HCT116 (cell line): ENCODE measurements around the gene CAMKK1. TPM values are rescaled to one million over a fixed set of nuclear protein-coding genes. Genes with fewer than 3 reads are reported as not detected.

Source experiments
- ATAC-seq: fragments of 200-7000 bp; cut with Tn5 transposase; 2 replicates; pipeline ENCODE4 v1.9.1; 2020; ENCODE audit warnings: mild to moderate bottlenecking, moderate library complexity
- BruUV-seq: library from RNA; stranded (reverse); fragments of 400-500 nt; replicated peaks from 2 replicates; lab custom pipeline; 2021; lab: Mats Ljungman, UMichigan
- CTCF ChIA-PET: fragments of 300-600 bp; sonication (Branson Sonifier 250); formaldehyde crosslinking; loops from one replicate; lab custom pipeline; 2021; ENCODE audit warnings: antibody characterized with exemption; lab: Charles Lee
- POLR2A ChIA-PET: fragments of 300-600, 350-600 bp; sonication (Branson Sonifier 250); formaldehyde crosslinking; loops from one replicate; lab custom pipeline; 2021; ENCODE audit warnings: antibody characterized with exemption; lab: Charles Lee
- RAD21 ChIA-PET, 2 experiments: fragments of 300-600 bp; sonication (Branson Sonifier 250); formaldehyde crosslinking; loops; one replicate each; lab custom pipeline; 2023; ENCODE audit warnings: low total read pairs in 2 of 2; ENCODE audit not compliant: uncharacterized antibody in 2 of 2, unreplicated experiment in 2 of 2, low non-redundant PET in 1 of 2; lab: Charles Lee
- DNase-seq: peaks from one replicate; pipeline ENCODE4 v3.0.0-alpha.2; 2010; ENCODE audit warnings: low read depth, low spot score
- H2AFZ ChIP-seq: fragments of 200-600 bp; shearing (Covaris generic), sonication (generic); 2 replicates; pipeline ENCODE4 v1.6.1; 2017; ENCODE audit warnings: low read depth, mixed run types, mixed read lengths, antibody characterized with exemption, low read length; ENCODE audit not compliant: poor library complexity, severe bottlenecking
- H3K27ac ChIP-seq: 2 replicates; pipeline ENCODE4 v1.5.1; 2012; ENCODE audit warnings: low read depth, low read length
- H3K27me3 ChIP-seq: fragments of 200-600 bp; sonication (generic); 2 replicates; pipeline ENCODE4 v1.6.1; 2016; ENCODE audit warnings: mixed run types, low read length, mixed read lengths; ENCODE audit not compliant: insufficient read depth
- H3K36me3 ChIP-seq, 2 experiments: fragments of 200-500 bp in 1 of 2; fragments of 200-600 bp in 1 of 2; sonication (Bioruptor generic) in 1 of 2; sonication (generic) in 1 of 2; 2 replicates each; pipeline versions ENCODE4 v1.5.1 to v1.6.1; 2014 to 2016; ENCODE audit warnings: low read length in 2 of 2, inconsistent platforms in 1 of 2, mixed read lengths in 1 of 2, mixed run types in 1 of 2; ENCODE audit not compliant: insufficient read depth in 2 of 2, control insufficient read depth in 1 of 2
- H3K4me1 ChIP-seq, 2 experiments: fragments of 200-600 bp in 1 of 2; sonication (generic) in 1 of 2; 2 replicates each; pipeline versions ENCODE4 v1.5.1 to v1.6.1; 2012 to 2017; ENCODE audit warnings: low read length in 2 of 2, inconsistent platforms in 1 of 2, mild to moderate bottlenecking in 1 of 2, mixed read lengths in 1 of 2, mixed run types in 1 of 2, moderate library complexity in 1 of 2; ENCODE audit not compliant: insufficient read depth in 2 of 2, control insufficient read depth in 1 of 2
- H3K4me2 ChIP-seq: fragments of 200-600 bp; sonication (generic); 2 replicates; pipeline ENCODE4 v1.6.1; 2017; ENCODE audit warnings: mixed run types, low read length, mixed read lengths
- H3K4me3 ChIP-seq, 2 experiments: fragments of 200-600 bp in 1 of 2; sonication (generic) in 1 of 2; replicated peaks in 1 of 2; 2 replicates each; pipeline ENCODE4 v1.5.1; 2011 to 2016; ENCODE audit warnings: low read length in 2 of 2, control low read depth in 1 of 2, low read depth in 1 of 2, mild to moderate bottlenecking in 1 of 2, mixed read lengths in 1 of 2, mixed run types in 1 of 2
- H3K79me2 ChIP-seq: fragments of 200-600 bp; sonication (generic); 2 replicates; pipeline ENCODE4 v1.6.1; 2017; ENCODE audit warnings: mild to moderate bottlenecking, mixed run types, low read length, moderate library complexity, mixed read lengths; ENCODE audit not compliant: insufficient read depth
- H3K9ac ChIP-seq: fragments of 200-600 bp; sonication (generic); 2 replicates; pipeline ENCODE4 v1.6.1; 2016; ENCODE audit warnings: low read length, mixed read lengths
- H3K9me2 ChIP-seq: fragments of 200-600 bp; sonication (generic), shearing (Covaris generic); 2 replicates; pipeline ENCODE4 v1.6.1; 2017; ENCODE audit warnings: mixed run types, mild to moderate bottlenecking, moderate library complexity; ENCODE audit not compliant: insufficient read depth
- H3K9me3 ChIP-seq, 2 experiments: fragments of 200-500 bp in 1 of 2; fragments of 200-600 bp in 1 of 2; sonication (Bioruptor generic) in 1 of 2; sonication (generic) in 1 of 2; 2 replicates each; pipeline ENCODE4 v1.6.1; 2014 to 2017; ENCODE audit warnings: low read length in 2 of 2, mixed read lengths in 2 of 2, inconsistent platforms in 1 of 2, low read depth in 1 of 2, mild to moderate bottlenecking in 1 of 2, mixed run types in 1 of 2, moderate library complexity in 1 of 2; ENCODE audit not compliant: control insufficient read depth in 1 of 2, insufficient read depth in 1 of 2
- H4K20me1 ChIP-seq: fragments of 200-600 bp; sonication (generic), shearing (Covaris generic); 2 replicates; pipeline ENCODE4 v1.6.1; 2017; ENCODE audit warnings: mixed run types, mild to moderate bottlenecking, moderate library complexity; ENCODE audit not compliant: insufficient read depth
- CBX3 ChIP-seq: IDR thresholded peaks from 2 replicates; pipeline ENCODE4 v1.6.1; 2012; ENCODE audit warnings: low read depth
- ELF1 ChIP-seq: IDR thresholded peaks from 2 replicates; pipeline ENCODE4 v1.6.1; 2012; ENCODE audit warnings: low read depth, borderline replicate concordance
- EZH2 ChIP-seq: fragments of 200-600 bp; sonication (generic); IDR thresholded peaks from 2 replicates; pipeline ENCODE4 v1.6.1; 2017; ENCODE audit warnings: antibody characterized with exemption, mixed run types
- EZH2phosphoT487 ChIP-seq: fragments of 200-600 bp; IDR thresholded peaks from 2 replicates; pipeline ENCODE4 v1.6.1; 2018; ENCODE audit warnings: antibody characterized with exemption, borderline replicate concordance
- FOSL1 ChIP-seq: IDR thresholded peaks from 2 replicates; pipeline ENCODE4 v1.6.1; 2012; ENCODE audit warnings: low read depth
- POLR2AphosphoS5 ChIP-seq: IDR thresholded peaks from 2 replicates; pipeline ENCODE4 v1.6.1; 2011; ENCODE audit warnings: mild to moderate bottlenecking, low read depth, low read length, moderate library complexity
- RAD21 ChIP-seq: IDR thresholded peaks from 2 replicates; pipeline ENCODE4 v1.6.1; 2012; ENCODE audit warnings: low read depth, mild to moderate bottlenecking
- SIN3A ChIP-seq: IDR thresholded peaks from 2 replicates; pipeline ENCODE4 v1.6.1; 2012; ENCODE audit warnings: low read depth
- SP1 ChIP-seq: IDR thresholded peaks from 2 replicates; pipeline ENCODE4 v1.6.1; 2012; ENCODE audit warnings: low read depth
- YY1 ChIP-seq: IDR thresholded peaks from 2 replicates; pipeline ENCODE4 v1.6.1; 2011; ENCODE audit warnings: low read length, low read depth, moderate library complexity, mild to moderate bottlenecking; ENCODE audit not compliant: insufficient replicate concordance; ENCODE audit errors: extremely low read depth
- intact Hi-C: fragments of 100-400 bp; cut with micrococcal nuclease; formaldehyde crosslinking; loops from 2 replicates; pipeline ENCODE4 v1.10.0; 2022
- total RNA-seq: library from RNA; stranded (reverse); gene quantifications from one replicate; pipeline ENCODE4 v1.2.1, GENCODE V29; 2021; ENCODE audit not compliant: unreplicated experiment
- TF ChIP-seq, protein P1 (sequence below): IDR thresholded peaks from 2 replicates; pipeline ENCODE4 v1.6.1; 2011; ENCODE audit warnings: mild to moderate bottlenecking, low read length, moderate library complexity; ENCODE audit not compliant: insufficient replicate concordance; ENCODE audit errors: extremely low read depth
- TF ChIP-seq, protein P2 (sequence below), 3 experiments: fragments of 200-600 bp in 1 of 3; sonication (generic) in 1 of 3; IDR thresholded peaks in 2 of 3; conservative IDR thresholded peaks in 1 of 3; 2 replicates each; pipeline ENCODE4 v1.5.1; 2012 to 2017; ENCODE audit warnings: low read depth in 2 of 3, low read length in 2 of 3, antibody characterized with exemption in 1 of 3, borderline replicate concordance in 1 of 3, control low read depth in 1 of 3, mild to moderate bottlenecking in 1 of 3, mixed read lengths in 1 of 3, mixed run types in 1 of 3, moderate library complexity in 1 of 3; ENCODE audit not compliant: insufficient read depth in 1 of 3
- TF ChIP-seq, protein P3 (sequence below): IDR thresholded peaks from 2 replicates; pipeline ENCODE4 v1.6.1; 2012; ENCODE audit warnings: low read depth
- TF ChIP-seq, protein P4 (sequence below): IDR thresholded peaks from 2 replicates; pipeline ENCODE4 v1.6.1; 2012

The CAMKK1 gene
- total RNA-seq, 1 experiment from 2014 or later: 10.6 TPM

DNA sequence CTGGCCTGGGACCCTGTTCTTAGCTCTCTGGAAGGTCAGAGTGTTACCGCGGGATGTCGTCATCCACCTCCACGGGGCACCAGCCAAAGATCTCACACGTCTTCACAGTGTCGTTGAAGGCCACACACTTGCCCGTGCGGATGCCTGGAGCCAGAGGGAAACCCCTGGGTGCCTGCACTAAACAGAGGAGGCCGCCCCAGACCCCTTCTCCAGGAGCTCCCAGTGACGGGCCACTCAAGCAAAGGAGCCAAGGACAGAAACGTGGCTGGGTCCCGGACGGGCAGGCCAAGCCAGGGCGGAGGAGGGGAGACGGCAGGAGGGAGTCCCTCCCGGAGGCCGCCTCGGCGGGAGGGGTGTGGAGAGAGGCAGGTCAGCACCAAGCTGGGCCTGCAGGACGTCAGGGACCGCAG lies 11.0 kb upstream of the CAMKK1 start:
- TF ChIP-seq POLR2AphosphoS5: no peak
- TF ChIP-seq YY1: no peak
- no peak for TF ChIP-seq SP1
- TF ChIP-seq, protein P1, sequence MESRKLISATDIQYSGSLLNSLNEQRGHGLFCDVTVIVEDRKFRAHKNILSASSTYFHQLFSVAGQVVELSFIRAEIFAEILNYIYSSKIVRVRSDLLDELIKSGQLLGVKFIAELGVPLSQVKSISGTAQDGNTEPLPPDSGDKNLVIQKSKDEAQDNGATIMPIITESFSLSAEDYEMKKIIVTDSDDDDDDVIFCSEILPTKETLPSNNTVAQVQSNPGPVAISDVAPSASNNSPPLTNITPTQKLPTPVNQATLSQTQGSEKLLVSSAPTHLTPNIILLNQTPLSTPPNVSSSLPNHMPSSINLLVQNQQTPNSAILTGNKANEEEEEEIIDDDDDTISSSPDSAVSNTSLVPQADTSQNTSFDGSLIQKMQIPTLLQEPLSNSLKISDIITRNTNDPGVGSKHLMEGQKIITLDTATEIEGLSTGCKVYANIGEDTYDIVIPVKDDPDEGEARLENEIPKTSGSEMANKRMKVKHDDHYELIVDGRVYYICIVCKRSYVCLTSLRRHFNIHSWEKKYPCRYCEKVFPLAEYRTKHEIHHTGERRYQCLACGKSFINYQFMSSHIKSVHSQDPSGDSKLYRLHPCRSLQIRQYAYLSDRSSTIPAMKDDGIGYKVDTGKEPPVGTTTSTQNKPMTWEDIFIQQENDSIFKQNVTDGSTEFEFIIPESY: no peak
- TF ChIP-seq RAD21: no peak
- TF ChIP-seq, protein P2, sequence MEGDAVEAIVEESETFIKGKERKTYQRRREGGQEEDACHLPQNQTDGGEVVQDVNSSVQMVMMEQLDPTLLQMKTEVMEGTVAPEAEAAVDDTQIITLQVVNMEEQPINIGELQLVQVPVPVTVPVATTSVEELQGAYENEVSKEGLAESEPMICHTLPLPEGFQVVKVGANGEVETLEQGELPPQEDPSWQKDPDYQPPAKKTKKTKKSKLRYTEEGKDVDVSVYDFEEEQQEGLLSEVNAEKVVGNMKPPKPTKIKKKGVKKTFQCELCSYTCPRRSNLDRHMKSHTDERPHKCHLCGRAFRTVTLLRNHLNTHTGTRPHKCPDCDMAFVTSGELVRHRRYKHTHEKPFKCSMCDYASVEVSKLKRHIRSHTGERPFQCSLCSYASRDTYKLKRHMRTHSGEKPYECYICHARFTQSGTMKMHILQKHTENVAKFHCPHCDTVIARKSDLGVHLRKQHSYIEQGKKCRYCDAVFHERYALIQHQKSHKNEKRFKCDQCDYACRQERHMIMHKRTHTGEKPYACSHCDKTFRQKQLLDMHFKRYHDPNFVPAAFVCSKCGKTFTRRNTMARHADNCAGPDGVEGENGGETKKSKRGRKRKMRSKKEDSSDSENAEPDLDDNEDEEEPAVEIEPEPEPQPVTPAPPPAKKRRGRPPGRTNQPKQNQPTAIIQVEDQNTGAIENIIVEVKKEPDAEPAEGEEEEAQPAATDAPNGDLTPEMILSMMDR (IDR thresholded peaks at IDR 0.05 in 2 of 3, conservative IDR thresholded peaks at IDR 0.05 in 1 of 3; ENCODE audit: borderline replicate concordance in 1 of 3, insufficient read depth in 1 of 3, low read depth in 2 of 3, low read length in 2 of 3): no peak
- TF ChIP-seq EZH2: no peak
- no peak for TF ChIP-seq EZH2phosphoT487
- no peak for TF ChIP-seq SIN3A
- TF ChIP-seq FOSL1: no peak
- TF ChIP-seq, protein P3, sequence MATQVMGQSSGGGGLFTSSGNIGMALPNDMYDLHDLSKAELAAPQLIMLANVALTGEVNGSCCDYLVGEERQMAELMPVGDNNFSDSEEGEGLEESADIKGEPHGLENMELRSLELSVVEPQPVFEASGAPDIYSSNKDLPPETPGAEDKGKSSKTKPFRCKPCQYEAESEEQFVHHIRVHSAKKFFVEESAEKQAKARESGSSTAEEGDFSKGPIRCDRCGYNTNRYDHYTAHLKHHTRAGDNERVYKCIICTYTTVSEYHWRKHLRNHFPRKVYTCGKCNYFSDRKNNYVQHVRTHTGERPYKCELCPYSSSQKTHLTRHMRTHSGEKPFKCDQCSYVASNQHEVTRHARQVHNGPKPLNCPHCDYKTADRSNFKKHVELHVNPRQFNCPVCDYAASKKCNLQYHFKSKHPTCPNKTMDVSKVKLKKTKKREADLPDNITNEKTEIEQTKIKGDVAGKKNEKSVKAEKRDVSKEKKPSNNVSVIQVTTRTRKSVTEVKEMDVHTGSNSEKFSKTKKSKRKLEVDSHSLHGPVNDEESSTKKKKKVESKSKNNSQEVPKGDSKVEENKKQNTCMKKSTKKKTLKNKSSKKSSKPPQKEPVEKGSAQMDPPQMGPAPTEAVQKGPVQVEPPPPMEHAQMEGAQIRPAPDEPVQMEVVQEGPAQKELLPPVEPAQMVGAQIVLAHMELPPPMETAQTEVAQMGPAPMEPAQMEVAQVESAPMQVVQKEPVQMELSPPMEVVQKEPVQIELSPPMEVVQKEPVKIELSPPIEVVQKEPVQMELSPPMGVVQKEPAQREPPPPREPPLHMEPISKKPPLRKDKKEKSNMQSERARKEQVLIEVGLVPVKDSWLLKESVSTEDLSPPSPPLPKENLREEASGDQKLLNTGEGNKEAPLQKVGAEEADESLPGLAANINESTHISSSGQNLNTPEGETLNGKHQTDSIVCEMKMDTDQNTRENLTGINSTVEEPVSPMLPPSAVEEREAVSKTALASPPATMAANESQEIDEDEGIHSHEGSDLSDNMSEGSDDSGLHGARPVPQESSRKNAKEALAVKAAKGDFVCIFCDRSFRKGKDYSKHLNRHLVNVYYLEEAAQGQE: no peak
- TF ChIP-seq, protein P4, sequence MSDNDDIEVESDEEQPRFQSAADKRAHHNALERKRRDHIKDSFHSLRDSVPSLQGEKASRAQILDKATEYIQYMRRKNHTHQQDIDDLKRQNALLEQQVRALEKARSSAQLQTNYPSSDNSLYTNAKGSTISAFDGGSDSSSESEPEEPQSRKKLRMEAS: no peak
- TF ChIP-seq CBX3: no peak
- no peak for TF ChIP-seq ELF1
- ATAC-seq (no peak), DNase-seq (no peak)
- Histone ChIP-seq H3K4me3 (no peak overlapping the region), H2AFZ (no peak overlapping the region), H3K4me2 (no peak overlapping the region), H3K27me3 (no peaks in the 10 kb centered on the region), H3K9ac (no peak overlapping the region), H3K9me2 (no peaks in the 10 kb centered on the region), H3K9me3 (no peaks in the 10 kb centered on the region), H3K27ac (no peak overlapping the region), H3K4me1 (no peaks in the 10 kb centered on the region), H4K20me1 (no peaks in the 10 kb centered on the region), H3K79me2 (no peaks in the 10 kb centered on the region), H3K36me3 (no peaks in the 10 kb centered on the region)
- BruUV-seq: no TSS peak
- POLR2A ChIA-PET: no interaction called here
- intact Hi-C loops: no loop called here
- CTCF ChIA-PET: interaction anchor here (1.2 to 2.3 kb wide), 2 partner anchors 58 to 167 kb away, joined by 4 to 7 read pairs; partner anchors contain the start of gene NCBP3
- RAD21 ChIA-PET: no interaction called here
